GM23338 (cell line): Measurements from ENCODE around the gene TTC28. TPM values are rescaled to one million over a fixed set of nuclear protein-coding genes. Genes with fewer than 3 reads are reported as not detected.

Source experiments
- ATAC-seq: fragments of 200-7000 bp; cut with Tn5 transposase; 3 replicates; pipeline ENCODE4 v1.9.1; 2020
- DNase-seq: peaks from one replicate; pipeline ENCODE4 v3.0.0-alpha.2; 2015; ENCODE audit warnings: low spot score
- H2AFZ ChIP-seq: fragments of 200-600 bp; sonication (generic); 2 replicates; pipeline ENCODE4 v1.8.0; 2016; ENCODE audit warnings: antibody characterized with exemption, mild to moderate bottlenecking, moderate library complexity
- H3F3A ChIP-seq: fragments of 200-600 bp; sonication (generic); replicated peaks from 2 replicates; pipeline ENCODE4 v1.8.0; 2017; ENCODE audit warnings: antibody characterized with exemption, mixed run types, low read depth
- H3K27ac ChIP-seq: fragments of 200-600 bp; sonication (generic); 2 replicates; pipeline ENCODE4 v1.6.1; 2016; ENCODE audit warnings: low read depth
- H3K27me3 ChIP-seq: fragments of 200-600 bp; sonication (generic); 2 replicates; pipeline ENCODE4 v1.8.0; 2016; ENCODE audit warnings: mild to moderate bottlenecking, mixed run types, moderate library complexity; ENCODE audit not compliant: insufficient read depth
- H3K36me3 ChIP-seq: fragments of 200-600 bp; sonication (generic); 2 replicates; pipeline ENCODE4 v1.8.0; 2016; ENCODE audit warnings: mild to moderate bottlenecking; ENCODE audit not compliant: insufficient read depth
- H3K4me1 ChIP-seq: fragments of 200-600 bp; sonication (generic); 2 replicates; pipeline ENCODE4 v1.8.0; 2016; ENCODE audit warnings: mild to moderate bottlenecking, moderate library complexity; ENCODE audit not compliant: insufficient read depth
- H3K4me2 ChIP-seq: fragments of 200-600 bp; sonication (generic); 2 replicates; pipeline ENCODE4 v1.7.1; 2017; ENCODE audit warnings: mixed run types
- H3K4me3 ChIP-seq: fragments of 200-600 bp; sonication (generic); 2 replicates; pipeline ENCODE4 v1.6.1; 2016; ENCODE audit warnings: mixed run types
- H3K79me2 ChIP-seq: fragments of 200-600 bp; sonication (generic); replicated peaks from 2 replicates; pipeline ENCODE4 v1.8.0; 2017; ENCODE audit warnings: mild to moderate bottlenecking; ENCODE audit not compliant: insufficient read depth
- H3K9me2 ChIP-seq: fragments of 200-600 bp; sonication (generic); 2 replicates; pipeline ENCODE4 v1.8.0; 2017; ENCODE audit not compliant: insufficient read depth
- H4K20me1 ChIP-seq: fragments of 200-600 bp; sonication (generic); replicated peaks from 2 replicates; pipeline ENCODE4 v1.8.0; 2017; ENCODE audit warnings: mild to moderate bottlenecking; ENCODE audit not compliant: insufficient read depth
- H3K27ac Mint-ChIP-seq: 2 replicates; pipeline ENCODE4 v1.8.0; 2020; ENCODE audit warnings: inconsistent platforms, mild to moderate bottlenecking, moderate library complexity, mixed read lengths
- H3K27me3 Mint-ChIP-seq: 3 replicates; pipeline ENCODE4 v1.8.0; 2022; ENCODE audit warnings: low read depth, mild to moderate bottlenecking, moderate library complexity, mixed read lengths, inconsistent platforms; ENCODE audit not compliant: insufficient read depth, poor library complexity
- H3K36me3 Mint-ChIP-seq: 3 replicates; pipeline ENCODE4 v1.8.0; 2021; ENCODE audit warnings: low read depth, mild to moderate bottlenecking, inconsistent platforms, moderate library complexity, mixed read lengths
- H3K4me1 Mint-ChIP-seq: 3 replicates; pipeline ENCODE4 v1.8.0; 2020; ENCODE audit warnings: mild to moderate bottlenecking, inconsistent platforms, mixed read lengths
- H3K4me3 Mint-ChIP-seq: 3 replicates; pipeline ENCODE4 v1.8.0; 2021; ENCODE audit warnings: moderate library complexity, mild to moderate bottlenecking, inconsistent platforms, mixed read lengths
- H3K9me3 Mint-ChIP-seq: 3 replicates; pipeline ENCODE4 v1.8.0; 2020; ENCODE audit warnings: moderate library complexity, mild to moderate bottlenecking, inconsistent platforms, mixed read lengths
- CREB1 ChIP-seq: fragments of 250-450 bp; sonication (Bioruptor Pico); IDR thresholded peaks from 2 replicates; pipeline ENCODE4 v1.5.0; 2020; ENCODE audit warnings: low read depth, mild to moderate bottlenecking, moderate library complexity
- EZH2 ChIP-seq: fragments of 200-600 bp; sonication (generic); IDR thresholded peaks from one replicate; pipeline ENCODE4 v1.8.0; 2017; ENCODE audit warnings: antibody characterized with exemption, mild to moderate bottlenecking, low read depth; ENCODE audit not compliant: unreplicated experiment
- EZH2phosphoT487 ChIP-seq: fragments of 200-600 bp; sonication (generic); IDR thresholded peaks from one replicate; pipeline ENCODE4 v1.8.1; 2018; ENCODE audit warnings: antibody characterized with exemption; ENCODE audit not compliant: unreplicated experiment
- JUNB ChIP-seq: IDR thresholded peaks from one replicate; pipeline ENCODE4 v1.6.1; 2016; ENCODE audit warnings: antibody characterized with exemption; ENCODE audit not compliant: unreplicated experiment
- NANOG ChIP-seq: IDR thresholded peaks from 2 replicates; pipeline ENCODE4 v1.6.1; 2016; ENCODE audit warnings: antibody characterized with exemption, borderline replicate concordance
- POLR2AphosphoS5 ChIP-seq: IDR thresholded peaks from 2 replicates; pipeline ENCODE4 v1.6.1; 2016; ENCODE audit warnings: antibody characterized with exemption, low read depth
- STAT1 ChIP-seq: IDR thresholded peaks from one replicate; pipeline ENCODE4 v1.6.1; 2016; ENCODE audit warnings: antibody characterized with exemption; ENCODE audit not compliant: unreplicated experiment
- ZNF114 ChIP-seq: fragments of 250-450 bp; sonication (Bioruptor Pico); IDR thresholded peaks from 2 replicates; pipeline ENCODE4 v1.5.0; 2020; ENCODE audit warnings: mild to moderate bottlenecking, moderate library complexity
- ZNF331 ChIP-seq: fragments of 250-450 bp; sonication (Bioruptor Pico); IDR thresholded peaks from 2 replicates; pipeline ENCODE4 v1.5.0; 2020; ENCODE audit warnings: low read depth, mild to moderate bottlenecking, moderate library complexity
- polyA plus RNA-seq: library from polyadenylated mRNA; unstranded; fragments of >200 nt; fragmentation: Nextera tagmentation; extraction: Ambion mirVana; gene quantifications from 2 replicates; pipeline ENCODE4 v1.2.1, GENCODE V29; 2016
- total RNA-seq: library from RNA; depleted of rRNA; stranded (reverse); fragments of >200 nt; shearing (Covaris generic); gene quantifications from 2 replicates; pipeline ENCODE4 v1.2.3, GENCODE V29; 2014
- TF ChIP-seq, protein P1 (sequence below): IDR thresholded peaks from one replicate; pipeline ENCODE4 v1.6.1; 2018; ENCODE audit warnings: antibody characterized with exemption; ENCODE audit not compliant: unreplicated experiment
- TF ChIP-seq, protein P2 (sequence below): fragments of 250-450 bp; sonication (Bioruptor Pico); IDR thresholded peaks from 2 replicates; pipeline ENCODE4 v1.5.0; 2020; ENCODE audit warnings: mild to moderate bottlenecking, moderate library complexity
- TF ChIP-seq, protein P3 (sequence below): IDR thresholded peaks from 2 replicates; pipeline ENCODE4 v1.6.1; 2016; ENCODE audit warnings: antibody characterized with exemption
- TF ChIP-seq, protein P4 (sequence below), 2 experiments: fragments of 200-600 bp in 1 of 2; sonication (generic) in 1 of 2; conservative IDR thresholded peaks; 2 replicates each; pipeline versions ENCODE4 v1.5.1 to v1.6.1; 2016 to 2017; ENCODE audit warnings: antibody characterized with exemption in 2 of 2, low read depth in 2 of 2, mild to moderate bottlenecking in 2 of 2, moderate library complexity in 1 of 2

TTC28 gene
- total and polyA plus RNA-seq, 2 experiments from 2014 or later = 4.5 to 16.1 TPM

DNA sequence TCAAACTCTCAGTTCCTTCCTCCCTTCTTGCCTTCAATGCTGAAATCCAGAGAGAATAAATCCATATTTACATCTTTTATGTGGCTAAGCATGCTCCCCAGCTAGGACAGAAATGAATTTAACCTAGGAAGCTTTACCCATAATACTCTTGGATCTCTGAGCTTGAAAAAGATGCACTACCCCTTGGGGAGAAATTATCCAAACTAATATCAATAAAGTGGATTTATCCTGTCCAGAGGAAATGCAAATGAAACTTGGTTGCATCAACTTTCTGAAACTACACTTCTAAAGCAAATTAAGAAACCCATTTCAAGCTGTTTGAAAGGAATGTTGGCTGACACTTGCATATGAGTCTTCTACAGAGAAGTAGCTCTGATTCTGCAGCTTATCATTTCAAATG is 347.9 kb downstream of the TTC28 start:
- H3K4me1 ChIP-seq = peaks cover 25% of the 10 kb centered on the region
- TF ChIP-seq ZNF114 (CRISPR knock-in tag) (no peak), STAT1 (no peak), JUNB (no peak), NANOG (no peak), ZNF331 (CRISPR knock-in tag) (no peak), EZH2phosphoT487 (no peak), CREB1 (no peak), EZH2 (no peak), POLR2AphosphoS5 (no peak)
- TF ChIP-seq, protein P1, sequence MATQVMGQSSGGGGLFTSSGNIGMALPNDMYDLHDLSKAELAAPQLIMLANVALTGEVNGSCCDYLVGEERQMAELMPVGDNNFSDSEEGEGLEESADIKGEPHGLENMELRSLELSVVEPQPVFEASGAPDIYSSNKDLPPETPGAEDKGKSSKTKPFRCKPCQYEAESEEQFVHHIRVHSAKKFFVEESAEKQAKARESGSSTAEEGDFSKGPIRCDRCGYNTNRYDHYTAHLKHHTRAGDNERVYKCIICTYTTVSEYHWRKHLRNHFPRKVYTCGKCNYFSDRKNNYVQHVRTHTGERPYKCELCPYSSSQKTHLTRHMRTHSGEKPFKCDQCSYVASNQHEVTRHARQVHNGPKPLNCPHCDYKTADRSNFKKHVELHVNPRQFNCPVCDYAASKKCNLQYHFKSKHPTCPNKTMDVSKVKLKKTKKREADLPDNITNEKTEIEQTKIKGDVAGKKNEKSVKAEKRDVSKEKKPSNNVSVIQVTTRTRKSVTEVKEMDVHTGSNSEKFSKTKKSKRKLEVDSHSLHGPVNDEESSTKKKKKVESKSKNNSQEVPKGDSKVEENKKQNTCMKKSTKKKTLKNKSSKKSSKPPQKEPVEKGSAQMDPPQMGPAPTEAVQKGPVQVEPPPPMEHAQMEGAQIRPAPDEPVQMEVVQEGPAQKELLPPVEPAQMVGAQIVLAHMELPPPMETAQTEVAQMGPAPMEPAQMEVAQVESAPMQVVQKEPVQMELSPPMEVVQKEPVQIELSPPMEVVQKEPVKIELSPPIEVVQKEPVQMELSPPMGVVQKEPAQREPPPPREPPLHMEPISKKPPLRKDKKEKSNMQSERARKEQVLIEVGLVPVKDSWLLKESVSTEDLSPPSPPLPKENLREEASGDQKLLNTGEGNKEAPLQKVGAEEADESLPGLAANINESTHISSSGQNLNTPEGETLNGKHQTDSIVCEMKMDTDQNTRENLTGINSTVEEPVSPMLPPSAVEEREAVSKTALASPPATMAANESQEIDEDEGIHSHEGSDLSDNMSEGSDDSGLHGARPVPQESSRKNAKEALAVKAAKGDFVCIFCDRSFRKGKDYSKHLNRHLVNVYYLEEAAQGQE = no peak
- TF ChIP-seq, protein P2, sequence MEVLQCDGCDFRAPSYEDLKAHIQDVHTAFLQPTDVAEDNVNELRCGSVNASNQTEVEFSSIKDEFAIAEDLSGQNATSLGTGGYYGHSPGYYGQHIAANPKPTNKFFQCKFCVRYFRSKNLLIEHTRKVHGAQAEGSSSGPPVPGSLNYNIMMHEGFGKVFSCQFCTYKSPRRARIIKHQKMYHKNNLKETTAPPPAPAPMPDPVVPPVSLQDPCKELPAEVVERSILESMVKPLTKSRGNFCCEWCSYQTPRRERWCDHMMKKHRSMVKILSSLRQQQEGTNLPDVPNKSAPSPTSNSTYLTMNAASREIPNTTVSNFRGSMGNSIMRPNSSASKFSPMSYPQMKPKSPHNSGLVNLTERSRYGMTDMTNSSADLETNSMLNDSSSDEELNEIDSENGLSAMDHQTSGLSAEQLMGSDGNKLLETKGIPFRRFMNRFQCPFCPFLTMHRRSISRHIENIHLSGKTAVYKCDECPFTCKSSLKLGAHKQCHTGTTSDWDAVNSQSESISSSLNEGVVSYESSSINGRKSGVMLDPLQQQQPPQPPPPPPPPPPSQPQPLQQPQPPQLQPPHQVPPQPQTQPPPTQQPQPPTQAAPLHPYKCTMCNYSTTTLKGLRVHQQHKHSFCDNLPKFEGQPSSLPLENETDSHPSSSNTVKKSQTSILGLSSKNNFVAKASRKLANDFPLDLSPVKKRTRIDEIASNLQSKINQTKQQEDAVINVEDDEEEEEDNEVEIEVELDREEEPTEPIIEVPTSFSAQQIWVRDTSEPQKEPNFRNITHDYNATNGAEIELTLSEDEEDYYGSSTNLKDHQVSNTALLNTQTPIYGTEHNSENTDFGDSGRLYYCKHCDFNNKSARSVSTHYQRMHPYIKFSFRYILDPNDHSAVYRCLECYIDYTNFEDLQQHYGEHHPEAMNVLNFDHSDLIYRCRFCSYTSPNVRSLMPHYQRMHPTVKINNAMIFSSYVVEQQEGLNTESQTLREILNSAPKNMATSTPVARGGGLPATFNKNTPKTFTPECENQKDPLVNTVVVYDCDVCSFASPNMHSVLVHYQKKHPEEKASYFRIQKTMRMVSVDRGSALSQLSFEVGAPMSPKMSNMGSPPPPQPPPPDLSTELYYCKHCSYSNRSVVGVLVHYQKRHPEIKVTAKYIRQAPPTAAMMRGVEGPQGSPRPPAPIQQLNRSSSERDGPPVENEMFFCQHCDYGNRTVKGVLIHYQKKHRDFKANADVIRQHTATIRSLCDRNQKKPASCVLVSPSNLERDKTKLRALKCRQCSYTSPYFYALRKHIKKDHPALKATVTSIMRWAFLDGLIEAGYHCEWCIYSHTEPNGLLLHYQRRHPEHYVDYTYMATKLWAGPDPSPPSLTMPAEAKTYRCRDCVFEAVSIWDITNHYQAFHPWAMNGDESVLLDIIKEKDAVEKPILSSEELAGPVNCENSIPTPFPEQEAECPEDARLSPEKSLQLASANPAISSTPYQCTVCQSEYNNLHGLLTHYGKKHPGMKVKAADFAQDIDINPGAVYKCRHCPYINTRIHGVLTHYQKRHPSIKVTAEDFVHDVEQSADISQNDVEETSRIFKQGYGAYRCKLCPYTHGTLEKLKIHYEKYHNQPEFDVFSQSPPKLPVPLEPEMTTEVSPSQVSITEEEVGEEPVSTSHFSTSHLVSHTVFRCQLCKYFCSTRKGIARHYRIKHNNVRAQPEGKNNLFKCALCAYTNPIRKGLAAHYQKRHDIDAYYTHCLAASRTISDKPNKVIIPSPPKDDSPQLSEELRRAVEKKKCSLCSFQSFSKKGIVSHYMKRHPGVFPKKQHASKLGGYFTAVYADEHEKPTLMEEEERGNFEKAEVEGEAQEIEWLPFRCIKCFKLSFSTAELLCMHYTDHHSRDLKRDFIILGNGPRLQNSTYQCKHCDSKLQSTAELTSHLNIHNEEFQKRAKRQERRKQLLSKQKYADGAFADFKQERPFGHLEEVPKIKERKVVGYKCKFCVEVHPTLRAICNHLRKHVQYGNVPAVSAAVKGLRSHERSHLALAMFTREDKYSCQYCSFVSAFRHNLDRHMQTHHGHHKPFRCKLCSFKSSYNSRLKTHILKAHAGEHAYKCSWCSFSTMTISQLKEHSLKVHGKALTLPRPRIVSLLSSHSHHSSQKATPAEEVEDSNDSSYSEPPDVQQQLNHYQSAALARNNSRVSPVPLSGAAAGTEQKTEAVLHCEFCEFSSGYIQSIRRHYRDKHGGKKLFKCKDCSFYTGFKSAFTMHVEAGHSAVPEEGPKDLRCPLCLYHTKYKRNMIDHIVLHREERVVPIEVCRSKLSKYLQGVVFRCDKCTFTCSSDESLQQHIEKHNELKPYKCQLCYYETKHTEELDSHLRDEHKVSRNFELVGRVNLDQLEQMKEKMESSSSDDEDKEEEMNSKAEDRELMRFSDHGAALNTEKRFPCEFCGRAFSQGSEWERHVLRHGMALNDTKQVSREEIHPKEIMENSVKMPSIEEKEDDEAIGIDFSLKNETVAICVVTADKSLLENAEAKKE (CRISPR knock-in tag) = no peak
- TF ChIP-seq, protein P3, sequence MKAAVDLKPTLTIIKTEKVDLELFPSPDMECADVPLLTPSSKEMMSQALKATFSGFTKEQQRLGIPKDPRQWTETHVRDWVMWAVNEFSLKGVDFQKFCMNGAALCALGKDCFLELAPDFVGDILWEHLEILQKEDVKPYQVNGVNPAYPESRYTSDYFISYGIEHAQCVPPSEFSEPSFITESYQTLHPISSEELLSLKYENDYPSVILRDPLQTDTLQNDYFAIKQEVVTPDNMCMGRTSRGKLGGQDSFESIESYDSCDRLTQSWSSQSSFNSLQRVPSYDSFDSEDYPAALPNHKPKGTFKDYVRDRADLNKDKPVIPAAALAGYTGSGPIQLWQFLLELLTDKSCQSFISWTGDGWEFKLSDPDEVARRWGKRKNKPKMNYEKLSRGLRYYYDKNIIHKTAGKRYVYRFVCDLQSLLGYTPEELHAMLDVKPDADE = no peak
- TF ChIP-seq, protein P4, sequence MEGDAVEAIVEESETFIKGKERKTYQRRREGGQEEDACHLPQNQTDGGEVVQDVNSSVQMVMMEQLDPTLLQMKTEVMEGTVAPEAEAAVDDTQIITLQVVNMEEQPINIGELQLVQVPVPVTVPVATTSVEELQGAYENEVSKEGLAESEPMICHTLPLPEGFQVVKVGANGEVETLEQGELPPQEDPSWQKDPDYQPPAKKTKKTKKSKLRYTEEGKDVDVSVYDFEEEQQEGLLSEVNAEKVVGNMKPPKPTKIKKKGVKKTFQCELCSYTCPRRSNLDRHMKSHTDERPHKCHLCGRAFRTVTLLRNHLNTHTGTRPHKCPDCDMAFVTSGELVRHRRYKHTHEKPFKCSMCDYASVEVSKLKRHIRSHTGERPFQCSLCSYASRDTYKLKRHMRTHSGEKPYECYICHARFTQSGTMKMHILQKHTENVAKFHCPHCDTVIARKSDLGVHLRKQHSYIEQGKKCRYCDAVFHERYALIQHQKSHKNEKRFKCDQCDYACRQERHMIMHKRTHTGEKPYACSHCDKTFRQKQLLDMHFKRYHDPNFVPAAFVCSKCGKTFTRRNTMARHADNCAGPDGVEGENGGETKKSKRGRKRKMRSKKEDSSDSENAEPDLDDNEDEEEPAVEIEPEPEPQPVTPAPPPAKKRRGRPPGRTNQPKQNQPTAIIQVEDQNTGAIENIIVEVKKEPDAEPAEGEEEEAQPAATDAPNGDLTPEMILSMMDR (conservative IDR thresholded peaks at IDR 0.05; ENCODE audit: low read depth in 2 of 2) = no peak
- no peaks in the 10 kb centered on the region for H3K27me3 Mint-ChIP-seq
- no peak overlapping the region for H3K4me3 ChIP-seq
- H3K36me3 ChIP-seq = no peaks in the 10 kb centered on the region
- H3K9me2 ChIP-seq = no peaks in the 10 kb centered on the region
- no peak overlapping the region for H3K27ac ChIP-seq
- H3K9me3 Mint-ChIP-seq = peaks cover 5% of the 10 kb centered on the region; the same call in 2 of the 3 replicates
- no peaks in the 10 kb centered on the region for H3F3A ChIP-seq
- no peaks in the 10 kb centered on the region; the same call in 2 of the 3 replicates for H3K36me3 Mint-ChIP-seq
- no peak overlapping the region for H3K4me3 Mint-ChIP-seq
- no peaks in the 10 kb centered on the region for H3K79me2 ChIP-seq
- DNase-seq (no peak), ATAC-seq (no peak)
- no peak overlapping the region for H3K27ac Mint-ChIP-seq
- H4K20me1 ChIP-seq = no peaks in the 10 kb centered on the region
- H3K4me1 Mint-ChIP-seq = peaks cover 29% of the 10 kb centered on the region
- H3K27me3 ChIP-seq = no peaks in the 10 kb centered on the region
- H2AFZ ChIP-seq = no peak overlapping the region
- 0 out of 2 replicates have a peak overlapping the region, but pooled peaks have one; percentile 8 for H3K4me2 ChIP-seq
